SK-N-SH treated with all-trans-retinoic acid at 6 μM for 48 hours (cell line): ENCODE data around the gene GGN.

Source experiments
- ATAC-seq: fragments of 200-7000 bp; cut with Tn5 transposase; 3 replicates; pipeline ENCODE4 v1.9.1; 2020; ENCODE audit warnings: mild to moderate bottlenecking, moderate library complexity
- CSDC2 ChIP-seq: fragments of 250-450 bp; sonication (Bioruptor Pico); IDR thresholded peaks from 2 replicates; pipeline ENCODE4 v1.5.0; 2020; ENCODE audit warnings: mild to moderate bottlenecking, moderate library complexity
- ESRRG ChIP-seq: fragments of 250-450 bp; sonication (Bioruptor Pico); IDR thresholded peaks from 2 replicates; pipeline ENCODE4 v1.6.1; 2021; ENCODE audit warnings: mild to moderate bottlenecking
- GLIS3 ChIP-seq: fragments of 250-450 bp; sonication (Bioruptor Pico); IDR thresholded peaks from 2 replicates; pipeline ENCODE4 v1.5.0; 2020; ENCODE audit warnings: mild to moderate bottlenecking, moderate library complexity
- ISL1 ChIP-seq: fragments of 250-450 bp; sonication (Bioruptor Pico); IDR thresholded peaks from 2 replicates; pipeline ENCODE4 v2.1.2; 2022; ENCODE audit warnings: mild to moderate bottlenecking, moderate library complexity
- OSR1 ChIP-seq: fragments of 250-450 bp; sonication (Bioruptor Pico); IDR thresholded peaks from 2 replicates; pipeline ENCODE4 v1.8.0; 2022; ENCODE audit warnings: moderate library complexity, mild to moderate bottlenecking, inconsistent platforms
- PPARA ChIP-seq: fragments of 250-450 bp; sonication (Bioruptor Pico); IDR thresholded peaks from 2 replicates; pipeline ENCODE4 v1.5.0; 2020; ENCODE audit warnings: mild to moderate bottlenecking, borderline replicate concordance
- RARB ChIP-seq: fragments of 250-450 bp; sonication (Bioruptor Pico); IDR thresholded peaks from 2 replicates; pipeline ENCODE4 v1.8.0; 2021; ENCODE audit warnings: mild to moderate bottlenecking, moderate library complexity
- SNAI2 ChIP-seq: fragments of 250-450 bp; sonication (Bioruptor Pico); IDR thresholded peaks from 2 replicates; pipeline ENCODE4 v1.5.0; 2020; ENCODE audit warnings: mild to moderate bottlenecking, moderate library complexity
- TCF4 ChIP-seq: fragments of 250-450 bp; sonication (Bioruptor Pico); IDR thresholded peaks from 2 replicates; pipeline ENCODE4 v1.8.0; 2021; ENCODE audit warnings: mild to moderate bottlenecking, moderate library complexity, borderline replicate concordance
- TOX ChIP-seq: fragments of 250-450 bp; sonication (Bioruptor Pico); IDR thresholded peaks from 2 replicates; pipeline ENCODE4 v1.8.0; 2021; ENCODE audit warnings: mild to moderate bottlenecking, moderate library complexity, borderline replicate concordance
- ZC3H10 ChIP-seq: fragments of 250-450 bp; sonication (Bioruptor Pico); IDR thresholded peaks from 2 replicates; pipeline ENCODE4 v1.5.1; 2021; ENCODE audit warnings: mild to moderate bottlenecking, moderate library complexity
- ZFP3 ChIP-seq: fragments of 250-450 bp; sonication (Bioruptor Pico); IDR thresholded peaks from 2 replicates; pipeline ENCODE4 v1.5.0; 2020; ENCODE audit warnings: mild to moderate bottlenecking, moderate library complexity
- ZNF565 ChIP-seq: fragments of 450-650 bp; formaldehyde crosslinking; conservative IDR thresholded peaks from 2 replicates; pipeline ENCODE4 v1.5.0; 2020; ENCODE audit warnings: low read depth, mild to moderate bottlenecking, moderate library complexity
- ZNF70 ChIP-seq: fragments of 450-650 bp; formaldehyde crosslinking; IDR thresholded peaks from 2 replicates; pipeline ENCODE4 v1.5.0; 2020; ENCODE audit warnings: mild to moderate bottlenecking, moderate library complexity
- ZNF8 ChIP-seq: fragments of 450-650 bp; formaldehyde crosslinking; IDR thresholded peaks from 2 replicates; pipeline ENCODE4 v1.5.0; 2020; ENCODE audit warnings: mild to moderate bottlenecking, moderate library complexity
- TF ChIP-seq, protein P1 (sequence below): fragments of 250-450 bp; sonication (Bioruptor Pico); IDR thresholded peaks from 2 replicates; pipeline ENCODE4 v1.5.1; 2021; ENCODE audit warnings: mild to moderate bottlenecking, moderate library complexity
- TF ChIP-seq, protein P2 (sequence below): fragments of 250-450 bp; sonication (Bioruptor Pico); IDR thresholded peaks from 2 replicates; pipeline ENCODE4 v1.5.0; 2020; ENCODE audit warnings: mild to moderate bottlenecking, moderate library complexity
- TF ChIP-seq, protein P3 (sequence below): fragments of 250-450 bp; sonication (Bioruptor Pico); IDR thresholded peaks from 2 replicates; pipeline ENCODE4 v1.8.0; 2020; ENCODE audit warnings: mild to moderate bottlenecking, moderate library complexity, borderline replicate concordance
- TF ChIP-seq, protein P4 (sequence below): fragments of 250-450 bp; sonication (Bioruptor Pico); IDR thresholded peaks from 2 replicates; pipeline ENCODE4 v1.8.0; 2021; ENCODE audit warnings: low read depth, mild to moderate bottlenecking, moderate library complexity, borderline replicate concordance

GGN gene

DNA sequence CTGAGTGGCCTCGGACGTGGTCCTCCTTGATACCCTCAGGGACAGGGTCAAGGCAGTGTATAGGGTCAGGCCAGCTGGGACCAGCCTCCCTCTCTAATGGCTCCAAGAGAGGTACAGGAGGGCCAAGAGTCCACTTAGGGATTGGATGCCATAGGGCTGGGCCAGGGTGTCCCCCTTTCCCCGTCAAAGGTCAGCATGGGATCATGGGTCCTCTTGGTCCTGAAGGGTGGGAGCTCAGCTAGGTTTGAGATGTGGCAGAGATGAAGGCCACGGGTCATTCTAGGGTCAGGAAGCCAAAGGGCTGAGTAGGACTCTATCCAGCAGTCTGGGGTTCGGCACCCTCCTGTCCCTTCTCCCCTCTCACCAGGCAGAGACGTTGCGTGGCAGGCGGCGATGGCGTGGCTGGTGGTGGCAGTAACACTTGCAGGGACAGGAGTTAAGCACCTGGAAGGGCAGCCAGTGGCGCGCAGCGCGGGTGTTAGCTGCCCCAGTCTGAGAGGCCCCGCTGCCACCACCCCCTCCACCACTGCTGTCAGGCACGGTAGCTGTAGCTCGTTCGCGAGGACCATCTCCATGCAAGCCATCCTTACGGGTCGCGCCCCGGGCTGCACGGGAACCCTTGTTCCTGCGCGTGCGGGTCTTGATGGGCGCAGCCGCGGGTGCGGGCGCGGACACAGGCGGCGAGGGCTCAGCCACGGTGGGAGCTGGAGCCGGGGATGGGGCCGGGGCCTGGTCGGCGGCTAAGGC lies 2.6 kb downstream of the GGN start:
- no peak for TF ChIP-seq ZNF8 (CRISPR knock-in tag)
- no peak for TF ChIP-seq ESRRG (CRISPR knock-in tag)
- TF ChIP-seq SNAI2: no peak
- TF ChIP-seq, protein P1, sequence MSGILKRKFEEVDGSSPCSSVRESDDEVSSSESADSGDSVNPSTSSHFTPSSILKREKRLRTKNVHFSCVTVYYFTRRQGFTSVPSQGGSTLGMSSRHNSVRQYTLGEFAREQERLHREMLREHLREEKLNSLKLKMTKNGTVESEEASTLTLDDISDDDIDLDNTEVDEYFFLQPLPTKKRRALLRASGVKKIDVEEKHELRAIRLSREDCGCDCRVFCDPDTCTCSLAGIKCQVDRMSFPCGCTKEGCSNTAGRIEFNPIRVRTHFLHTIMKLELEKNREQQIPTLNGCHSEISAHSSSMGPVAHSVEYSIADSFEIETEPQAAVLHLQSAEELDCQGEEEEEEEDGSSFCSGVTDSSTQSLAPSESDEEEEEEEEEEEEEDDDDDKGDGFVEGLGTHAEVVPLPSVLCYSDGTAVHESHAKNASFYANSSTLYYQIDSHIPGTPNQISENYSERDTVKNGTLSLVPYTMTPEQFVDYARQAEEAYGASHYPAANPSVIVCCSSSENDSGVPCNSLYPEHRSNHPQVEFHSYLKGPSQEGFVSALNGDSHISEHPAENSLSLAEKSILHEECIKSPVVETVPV (CRISPR knock-in tag): no peak
- no peak for TF ChIP-seq GLIS3 (CRISPR knock-in tag)
- no peak for TF ChIP-seq ZC3H10 (CRISPR knock-in tag)
- no peak for TF ChIP-seq ZNF70
- TF ChIP-seq RARB: no peak
- TF ChIP-seq ISL1 (CRISPR knock-in tag): no peak
- TF ChIP-seq ZNF565 (CRISPR knock-in tag): no peak
- no peak for TF ChIP-seq TOX
- TF ChIP-seq CSDC2 (CRISPR knock-in tag): no peak
- TF ChIP-seq ZFP3: no peak
- no peak for TF ChIP-seq OSR1 (CRISPR knock-in tag)
- TF ChIP-seq, protein P2, sequence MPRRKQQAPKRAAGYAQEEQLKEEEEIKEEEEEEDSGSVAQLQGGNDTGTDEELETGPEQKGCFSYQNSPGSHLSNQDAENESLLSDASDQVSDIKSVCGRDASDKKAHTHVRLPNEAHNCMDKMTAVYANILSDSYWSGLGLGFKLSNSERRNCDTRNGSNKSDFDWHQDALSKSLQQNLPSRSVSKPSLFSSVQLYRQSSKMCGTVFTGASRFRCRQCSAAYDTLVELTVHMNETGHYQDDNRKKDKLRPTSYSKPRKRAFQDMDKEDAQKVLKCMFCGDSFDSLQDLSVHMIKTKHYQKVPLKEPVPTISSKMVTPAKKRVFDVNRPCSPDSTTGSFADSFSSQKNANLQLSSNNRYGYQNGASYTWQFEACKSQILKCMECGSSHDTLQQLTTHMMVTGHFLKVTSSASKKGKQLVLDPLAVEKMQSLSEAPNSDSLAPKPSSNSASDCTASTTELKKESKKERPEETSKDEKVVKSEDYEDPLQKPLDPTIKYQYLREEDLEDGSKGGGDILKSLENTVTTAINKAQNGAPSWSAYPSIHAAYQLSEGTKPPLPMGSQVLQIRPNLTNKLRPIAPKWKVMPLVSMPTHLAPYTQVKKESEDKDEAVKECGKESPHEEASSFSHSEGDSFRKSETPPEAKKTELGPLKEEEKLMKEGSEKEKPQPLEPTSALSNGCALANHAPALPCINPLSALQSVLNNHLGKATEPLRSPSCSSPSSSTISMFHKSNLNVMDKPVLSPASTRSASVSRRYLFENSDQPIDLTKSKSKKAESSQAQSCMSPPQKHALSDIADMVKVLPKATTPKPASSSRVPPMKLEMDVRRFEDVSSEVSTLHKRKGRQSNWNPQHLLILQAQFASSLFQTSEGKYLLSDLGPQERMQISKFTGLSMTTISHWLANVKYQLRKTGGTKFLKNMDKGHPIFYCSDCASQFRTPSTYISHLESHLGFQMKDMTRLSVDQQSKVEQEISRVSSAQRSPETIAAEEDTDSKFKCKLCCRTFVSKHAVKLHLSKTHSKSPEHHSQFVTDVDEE (CRISPR knock-in tag): no peak
- TF ChIP-seq, protein P3, sequence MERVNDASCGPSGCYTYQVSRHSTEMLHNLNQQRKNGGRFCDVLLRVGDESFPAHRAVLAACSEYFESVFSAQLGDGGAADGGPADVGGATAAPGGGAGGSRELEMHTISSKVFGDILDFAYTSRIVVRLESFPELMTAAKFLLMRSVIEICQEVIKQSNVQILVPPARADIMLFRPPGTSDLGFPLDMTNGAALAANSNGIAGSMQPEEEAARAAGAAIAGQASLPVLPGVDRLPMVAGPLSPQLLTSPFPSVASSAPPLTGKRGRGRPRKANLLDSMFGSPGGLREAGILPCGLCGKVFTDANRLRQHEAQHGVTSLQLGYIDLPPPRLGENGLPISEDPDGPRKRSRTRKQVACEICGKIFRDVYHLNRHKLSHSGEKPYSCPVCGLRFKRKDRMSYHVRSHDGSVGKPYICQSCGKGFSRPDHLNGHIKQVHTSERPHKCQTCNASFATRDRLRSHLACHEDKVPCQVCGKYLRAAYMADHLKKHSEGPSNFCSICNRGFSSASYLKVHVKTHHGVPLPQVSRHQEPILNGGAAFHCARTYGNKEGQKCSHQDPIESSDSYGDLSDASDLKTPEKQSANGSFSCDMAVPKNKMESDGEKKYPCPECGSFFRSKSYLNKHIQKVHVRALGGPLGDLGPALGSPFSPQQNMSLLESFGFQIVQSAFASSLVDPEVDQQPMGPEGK: no peak
- TF ChIP-seq, protein P4, sequence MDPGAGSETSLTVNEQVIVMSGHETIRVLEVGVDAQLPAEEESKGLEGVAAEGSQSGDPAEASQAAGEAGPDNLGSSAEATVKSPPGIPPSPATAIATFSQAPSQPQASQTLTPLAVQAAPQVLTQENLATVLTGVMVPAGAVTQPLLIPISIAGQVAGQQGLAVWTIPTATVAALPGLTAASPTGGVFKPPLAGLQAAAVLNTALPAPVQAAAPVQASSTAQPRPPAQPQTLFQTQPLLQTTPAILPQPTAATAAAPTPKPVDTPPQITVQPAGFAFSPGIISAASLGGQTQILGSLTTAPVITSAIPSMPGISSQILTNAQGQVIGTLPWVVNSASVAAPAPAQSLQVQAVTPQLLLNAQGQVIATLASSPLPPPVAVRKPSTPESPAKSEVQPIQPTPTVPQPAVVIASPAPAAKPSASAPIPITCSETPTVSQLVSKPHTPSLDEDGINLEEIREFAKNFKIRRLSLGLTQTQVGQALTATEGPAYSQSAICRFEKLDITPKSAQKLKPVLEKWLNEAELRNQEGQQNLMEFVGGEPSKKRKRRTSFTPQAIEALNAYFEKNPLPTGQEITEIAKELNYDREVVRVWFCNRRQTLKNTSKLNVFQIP (CRISPR knock-in tag): no peak
- no peak for TF ChIP-seq TCF4 (CRISPR knock-in tag)
- no peak for ATAC-seq

DNA sequence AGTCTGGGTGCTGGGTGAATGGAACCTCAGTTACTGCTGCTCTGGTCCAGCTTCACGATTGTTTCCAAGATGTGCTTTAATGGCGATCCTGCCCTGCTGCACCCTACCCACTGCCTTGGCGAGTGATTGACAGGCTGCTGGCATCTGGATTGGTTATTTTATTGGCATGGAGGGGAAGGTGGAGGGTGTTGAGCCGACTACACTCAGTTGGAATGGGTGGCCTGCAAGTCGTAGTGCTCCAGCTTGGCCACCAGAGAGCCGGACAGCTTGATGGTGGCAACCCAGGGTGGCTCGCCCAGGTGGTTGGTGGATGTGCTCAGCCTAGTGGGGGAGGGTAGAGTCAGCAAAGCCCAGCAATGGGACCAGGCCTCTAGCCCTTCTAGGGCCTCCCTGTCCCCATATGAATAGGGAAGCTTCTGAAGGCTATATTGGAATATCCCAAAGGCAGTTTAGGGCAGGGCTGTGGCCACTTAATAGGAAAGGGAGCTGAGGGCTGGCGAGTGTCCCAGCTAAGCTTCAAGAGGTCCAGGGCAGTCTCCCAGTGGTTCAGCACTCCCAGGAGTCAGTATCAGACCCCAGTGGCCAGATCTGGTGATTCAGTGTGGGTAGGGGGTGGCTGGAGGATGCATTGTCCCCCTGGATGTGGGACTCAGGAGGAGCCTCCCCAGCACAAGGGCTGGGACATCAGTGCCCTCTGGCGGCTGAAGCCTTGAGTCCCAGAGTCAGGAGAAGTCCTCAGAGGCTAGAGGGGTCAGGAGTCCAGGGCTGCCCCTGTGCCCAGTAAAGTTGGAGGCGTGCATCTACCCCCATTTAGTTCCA lies 3.4 kb downstream of the GGN start:
- TF ChIP-seq RARB: no peak
- no peak for TF ChIP-seq ZNF70
- TF ChIP-seq CSDC2 (CRISPR knock-in tag): no peak
- TF ChIP-seq, protein P2 (CRISPR knock-in tag): no peak
- TF ChIP-seq ZFP3: no peak
- TF ChIP-seq, protein P4 (CRISPR knock-in tag): no peak
- no peak for TF ChIP-seq TCF4 (CRISPR knock-in tag)
- no peak for TF ChIP-seq PPARA
- TF ChIP-seq ZNF8 (CRISPR knock-in tag): no peak

More for the DNA sequence above, 3.4 kb downstream of the GGN start:
- no peak for ATAC-seq
